ENCODE data around the gene MKLN1.

DNA sequence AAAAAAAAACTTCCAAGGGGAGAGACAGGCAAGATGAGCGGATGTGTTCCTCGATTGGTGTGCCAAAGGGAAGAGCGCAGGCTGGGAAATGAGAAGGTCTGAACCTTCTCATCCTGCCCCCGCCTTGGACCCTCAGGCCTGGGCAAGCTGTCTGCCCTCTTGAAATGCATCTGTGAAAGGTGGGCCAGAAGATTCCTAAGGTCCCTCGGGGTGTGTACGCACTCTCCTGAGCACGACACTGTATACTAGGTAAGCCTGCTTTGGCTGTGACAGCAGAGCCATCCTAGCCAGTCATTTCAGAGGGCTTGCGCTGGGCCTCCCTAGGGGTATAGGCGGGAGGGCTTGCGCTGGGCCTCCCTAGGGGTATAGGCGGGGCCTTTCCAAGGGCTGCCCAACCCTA is 201.9 kb downstream of the MKLN1 start:
- no peak for TF ChIP-seq GATA2 (IDR thresholded peaks at IDR 0.05; ENCODE audit: low read depth, low read length)
- no peak for TF ChIP-seq GATA3 (IDR thresholded peaks at IDR 0.05; ENCODE audit: low read depth, low read length)

Measured in SH-SY5Y (cell line).